Neural progenitor cell (in vitro differentiated cells): Measurements from ENCODE around the gene CEP89.
"Not testable (repeated sequence)": the region's sequence is repeated elsewhere in the genome, so short reads cannot be mapped to it uniquely, and the experiment has no call there.

Experiments used
- EZH2 ChIP-seq: fragments of 200-600 bp; sonication (generic); IDR thresholded peaks from 2 replicates; pipeline ENCODE4 v1.6.1; 2017; ENCODE audit warnings: antibody characterized with exemption, mild to moderate bottlenecking, moderate library complexity
- EZH2phosphoT487 ChIP-seq: fragments of 200-600 bp; sonication (generic); IDR thresholded peaks from 2 replicates; pipeline ENCODE4 v1.6.1; 2017; ENCODE audit warnings: antibody characterized with exemption
- TF ChIP-seq, protein P1 (sequence below): fragments of 200-600 bp; sonication (generic); IDR thresholded peaks from 2 replicates; pipeline ENCODE4 v1.5.1; 2017; ENCODE audit warnings: antibody characterized with exemption, mild to moderate bottlenecking

DNA sequence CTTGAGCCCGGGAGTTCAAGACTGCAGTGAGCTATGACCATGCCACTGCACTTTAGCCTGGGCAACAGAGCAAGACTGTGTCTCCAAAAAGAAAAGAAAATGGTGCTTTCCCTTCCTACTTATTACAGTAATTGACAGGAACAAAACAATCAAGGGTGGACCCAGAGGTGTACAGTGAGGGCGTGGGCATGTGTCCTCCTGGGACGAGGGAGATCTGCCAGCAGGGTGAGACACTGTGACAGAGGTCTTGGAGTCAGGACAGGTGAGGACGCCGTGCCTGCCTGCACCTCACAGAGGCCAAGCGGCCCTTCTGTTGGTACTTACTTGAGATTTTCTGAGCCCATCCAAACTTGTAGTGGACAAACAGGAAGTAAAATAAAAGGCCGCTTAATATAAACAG, 138.9 kb downstream of the CEP89 start:
- not testable (repeated sequence) for TF ChIP-seq EZH2, EZH2phosphoT487
- TF ChIP-seq, protein P1, sequence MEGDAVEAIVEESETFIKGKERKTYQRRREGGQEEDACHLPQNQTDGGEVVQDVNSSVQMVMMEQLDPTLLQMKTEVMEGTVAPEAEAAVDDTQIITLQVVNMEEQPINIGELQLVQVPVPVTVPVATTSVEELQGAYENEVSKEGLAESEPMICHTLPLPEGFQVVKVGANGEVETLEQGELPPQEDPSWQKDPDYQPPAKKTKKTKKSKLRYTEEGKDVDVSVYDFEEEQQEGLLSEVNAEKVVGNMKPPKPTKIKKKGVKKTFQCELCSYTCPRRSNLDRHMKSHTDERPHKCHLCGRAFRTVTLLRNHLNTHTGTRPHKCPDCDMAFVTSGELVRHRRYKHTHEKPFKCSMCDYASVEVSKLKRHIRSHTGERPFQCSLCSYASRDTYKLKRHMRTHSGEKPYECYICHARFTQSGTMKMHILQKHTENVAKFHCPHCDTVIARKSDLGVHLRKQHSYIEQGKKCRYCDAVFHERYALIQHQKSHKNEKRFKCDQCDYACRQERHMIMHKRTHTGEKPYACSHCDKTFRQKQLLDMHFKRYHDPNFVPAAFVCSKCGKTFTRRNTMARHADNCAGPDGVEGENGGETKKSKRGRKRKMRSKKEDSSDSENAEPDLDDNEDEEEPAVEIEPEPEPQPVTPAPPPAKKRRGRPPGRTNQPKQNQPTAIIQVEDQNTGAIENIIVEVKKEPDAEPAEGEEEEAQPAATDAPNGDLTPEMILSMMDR: not testable (repeated sequence)
